Activated B cell treated with CpG ODN at 0.5 μM for 24 hours (primary cell): ENCODE data around the gene HDAC5. TPM values are rescaled to one million over a fixed set of nuclear protein-coding genes. Genes with fewer than 3 reads are reported as not detected.

Source experiments
- ATAC-seq: fragments of 200-7000 bp; cut with Tn5 transposase; one replicate; pipeline ENCODE4 v1.10.0; 2021; ENCODE audit warnings: low read depth, mild to moderate bottlenecking, moderate library complexity
- CTCF ChIA-PET: fragments of 350-600 bp; sonication (Branson Sonifier 250); formaldehyde crosslinking; loops from one replicate; lab custom pipeline; 2021; ENCODE audit warnings: antibody characterized with exemption; lab: Charles Lee
- POLR2A ChIA-PET: fragments of 350-600 bp; sonication (Branson Sonifier 250); formaldehyde crosslinking; loops from one replicate; lab custom pipeline; 2021; ENCODE audit warnings: antibody characterized with exemption; lab: Charles Lee
- DNase-seq: peaks from one replicate; pipeline ENCODE4 v3.0.0; 2022
- H3K27ac Mint-ChIP-seq: one replicate; pipeline ENCODE4 v1.8.0; 2020; ENCODE audit warnings: mixed read lengths
- H3K27me3 Mint-ChIP-seq: one replicate; pipeline ENCODE4 v1.8.0; 2021; ENCODE audit warnings: mixed read lengths
- H3K36me3 Mint-ChIP-seq: one replicate; pipeline ENCODE4 v1.8.0; 2021; ENCODE audit warnings: low read depth, mixed read lengths
- H3K4me1 Mint-ChIP-seq: one replicate; pipeline ENCODE4 v1.8.0; 2021; ENCODE audit warnings: mixed read lengths
- H3K4me3 Mint-ChIP-seq: one replicate; pipeline ENCODE4 v1.8.0; 2020; ENCODE audit warnings: mild to moderate bottlenecking, mixed read lengths
- H3K9me3 Mint-ChIP-seq: one replicate; pipeline ENCODE4 v1.8.0; 2020; ENCODE audit warnings: mixed read lengths
- intact Hi-C: fragments of 100-400 bp; cut with micrococcal nuclease; formaldehyde crosslinking; loops from one replicate; pipeline ENCODE4 v1.15.1; 2024
- total RNA-seq: library from RNA; stranded (reverse); gene quantifications from 2 replicates; pipeline ENCODE4 v1.2.3, GENCODE V29; 2022
- TF ChIP-seq, protein P1 (sequence below): fragments of 200-600 bp; IDR thresholded peaks from one replicate; pipeline ENCODE4 v1.8.0; 2022; ENCODE audit warnings: antibody characterized with exemption, mild to moderate bottlenecking

HDAC5 gene
- total RNA-seq, 1 donor from 2014 or later: 35.1 TPM

DNA sequence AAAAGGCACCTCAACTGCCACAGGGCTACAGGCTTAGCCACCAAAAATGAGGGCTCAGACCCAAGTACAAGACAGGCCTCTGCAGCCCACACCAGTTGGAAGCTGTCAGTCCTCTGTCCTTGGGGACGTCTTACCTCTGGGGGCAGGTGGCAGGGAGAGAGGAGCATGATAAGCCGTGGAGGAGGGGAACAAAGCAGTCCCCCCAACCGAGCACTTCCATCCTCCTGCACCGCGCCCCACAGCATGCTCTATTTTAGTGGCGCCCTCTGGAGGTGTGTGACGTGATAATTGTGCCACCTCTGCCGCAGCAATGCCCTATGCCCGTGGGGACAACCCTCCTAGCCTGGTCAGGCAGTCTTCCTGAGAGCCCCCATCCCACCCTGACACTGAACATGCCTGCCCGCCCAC lies 39.3 kb downstream of the HDAC5 start:
- CTCF ChIA-PET: interaction anchor here (1.3 kb wide), 1 partner anchor 14 kb away, joined by 3 read pairs; the partner anchor contains the start of gene G6PC3
- no peak for DNase-seq
- no peak overlapping the region for H3K4me3 Mint-ChIP-seq
- H3K27me3 Mint-ChIP-seq: no peaks in the 10 kb centered on the region
- POLR2A ChIA-PET: no interaction called here
- intact Hi-C loops: no loop called here
- peak; percentile 31 for ATAC-seq
- TF ChIP-seq, protein P1, sequence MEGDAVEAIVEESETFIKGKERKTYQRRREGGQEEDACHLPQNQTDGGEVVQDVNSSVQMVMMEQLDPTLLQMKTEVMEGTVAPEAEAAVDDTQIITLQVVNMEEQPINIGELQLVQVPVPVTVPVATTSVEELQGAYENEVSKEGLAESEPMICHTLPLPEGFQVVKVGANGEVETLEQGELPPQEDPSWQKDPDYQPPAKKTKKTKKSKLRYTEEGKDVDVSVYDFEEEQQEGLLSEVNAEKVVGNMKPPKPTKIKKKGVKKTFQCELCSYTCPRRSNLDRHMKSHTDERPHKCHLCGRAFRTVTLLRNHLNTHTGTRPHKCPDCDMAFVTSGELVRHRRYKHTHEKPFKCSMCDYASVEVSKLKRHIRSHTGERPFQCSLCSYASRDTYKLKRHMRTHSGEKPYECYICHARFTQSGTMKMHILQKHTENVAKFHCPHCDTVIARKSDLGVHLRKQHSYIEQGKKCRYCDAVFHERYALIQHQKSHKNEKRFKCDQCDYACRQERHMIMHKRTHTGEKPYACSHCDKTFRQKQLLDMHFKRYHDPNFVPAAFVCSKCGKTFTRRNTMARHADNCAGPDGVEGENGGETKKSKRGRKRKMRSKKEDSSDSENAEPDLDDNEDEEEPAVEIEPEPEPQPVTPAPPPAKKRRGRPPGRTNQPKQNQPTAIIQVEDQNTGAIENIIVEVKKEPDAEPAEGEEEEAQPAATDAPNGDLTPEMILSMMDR: no peak
- peaks cover 3% of the 10 kb centered on the region for H3K4me1 Mint-ChIP-seq
- H3K36me3 Mint-ChIP-seq: peaks cover 67% of the 10 kb centered on the region
- no peaks in the 10 kb centered on the region for H3K9me3 Mint-ChIP-seq
- no peak overlapping the region for H3K27ac Mint-ChIP-seq

DNA sequence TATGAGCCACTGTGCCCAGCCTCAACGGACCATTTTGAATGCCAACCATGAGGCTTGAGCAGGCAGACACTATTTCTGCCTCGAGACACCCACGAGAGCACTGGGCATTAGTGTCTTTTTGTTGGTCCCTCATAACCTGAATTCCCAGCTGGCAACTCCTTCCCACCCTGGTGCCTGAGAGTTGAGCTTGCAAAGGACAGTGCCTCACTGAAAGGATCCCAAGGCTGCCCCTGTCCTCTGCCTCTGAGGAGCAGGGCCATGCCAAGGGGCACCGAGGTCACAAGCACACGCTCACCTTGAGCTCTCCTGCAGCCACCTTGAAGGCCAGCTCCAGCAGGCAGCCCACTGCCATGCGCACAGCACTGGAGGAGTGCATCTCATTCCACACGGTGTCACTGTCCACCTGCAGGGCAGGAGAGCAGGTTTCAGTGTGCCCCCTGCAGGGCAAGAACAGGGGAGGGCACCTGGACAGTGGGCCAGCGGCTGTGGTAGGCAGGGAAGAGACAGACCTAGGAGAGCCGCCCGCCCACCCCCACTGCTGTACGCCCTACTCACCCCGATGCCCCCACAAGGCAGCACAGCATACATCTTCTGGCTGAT lies 40.1 kb downstream of the HDAC5 start:
- intact Hi-C loops: no loop called here
- Mint-ChIP-seq H3K36me3 (peaks cover 68% of the 10 kb centered on the region), H3K4me3 (no peak overlapping the region), H3K27ac (no peak overlapping the region), H3K4me1 (peaks cover 3% of the 10 kb centered on the region), H3K9me3 (no peaks in the 10 kb centered on the region), H3K27me3 (no peaks in the 10 kb centered on the region)
- ChIA-PET CTCF (interaction anchor here (1.3 kb wide), 1 partner anchor 13 kb away, joined by 3 read pairs; the partner anchor contains the start of gene G6PC3), POLR2A (no interaction called here)
- no peak for DNase-seq
- no peak for ATAC-seq
- TF ChIP-seq, protein P1: no peak

DNA sequence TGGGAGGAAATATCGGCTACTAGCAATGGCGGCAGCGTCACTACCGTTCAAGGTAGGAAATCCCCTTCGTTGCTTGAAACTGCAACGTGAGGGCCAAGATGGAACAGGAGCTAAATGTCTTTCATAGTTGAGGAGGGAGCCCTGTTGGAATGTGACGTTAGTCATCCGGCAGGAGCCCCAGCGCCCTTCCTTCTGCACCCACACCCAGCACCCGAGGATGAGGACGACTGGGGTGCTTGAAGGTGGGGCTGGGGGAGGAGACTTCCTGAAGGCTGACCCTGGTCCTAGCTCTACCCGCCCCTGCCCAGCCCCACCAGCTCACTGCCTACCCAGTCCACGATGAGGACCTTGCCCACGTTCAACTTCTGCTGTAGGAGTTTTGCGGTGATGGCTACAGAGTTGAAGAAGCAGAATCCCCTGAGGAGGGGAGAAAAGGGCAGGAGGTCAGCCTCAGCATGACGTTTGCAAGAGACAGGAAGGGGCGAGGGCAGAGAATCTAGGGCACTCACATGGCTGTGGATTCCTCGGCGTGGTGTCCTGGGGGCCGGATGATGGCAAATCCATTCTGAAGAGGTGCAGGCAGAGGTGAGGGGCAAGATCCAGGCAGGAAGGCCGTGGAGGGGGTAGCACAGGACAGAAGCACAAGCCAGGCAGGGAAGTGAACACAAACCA lies 41.0 kb downstream of the HDAC5 start:
- ChIA-PET CTCF (no interaction called here), POLR2A (no interaction called here)
- Mint-ChIP-seq H3K36me3 (peaks cover 68% of the 10 kb centered on the region), H3K4me3 (no peak overlapping the region), H3K9me3 (no peaks in the 10 kb centered on the region), H3K4me1 (peaks cover 3% of the 10 kb centered on the region), H3K27ac (no peak overlapping the region), H3K27me3 (no peaks in the 10 kb centered on the region)
- TF ChIP-seq, protein P1: no peak
- DNase-seq: no peak
- no peak for ATAC-seq
- intact Hi-C loops: no loop called here

DNA sequence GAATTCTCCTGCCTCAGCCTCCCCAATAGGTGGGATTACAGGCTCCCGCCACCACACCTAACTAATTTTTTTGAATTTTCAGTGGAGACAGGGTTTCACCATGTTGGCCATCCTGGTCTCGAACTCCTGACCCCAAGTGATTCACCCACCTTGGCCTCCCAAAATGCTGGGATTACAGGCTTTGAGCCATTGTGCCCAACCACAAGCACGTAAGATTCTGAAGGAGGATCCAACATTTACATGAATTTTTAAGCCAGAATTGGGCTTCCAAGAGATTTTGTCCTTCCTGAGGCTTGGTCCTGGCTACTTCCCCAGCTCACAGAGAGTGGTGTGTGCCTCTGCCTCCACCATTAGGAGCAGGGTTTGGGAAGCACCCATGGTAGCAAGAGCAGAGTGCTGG lies 41.8 kb downstream of the HDAC5 start:
- H3K9me3 Mint-ChIP-seq: no peaks in the 10 kb centered on the region
- H3K27ac Mint-ChIP-seq: no peak overlapping the region
- H3K4me3 Mint-ChIP-seq: no peak overlapping the region
- intact Hi-C loops: no loop called here
- TF ChIP-seq, protein P1: no peak
- H3K36me3 Mint-ChIP-seq: peaks cover 67% of the 10 kb centered on the region
- ChIA-PET POLR2A (no interaction called here), CTCF (no interaction called here)
- ATAC-seq: no peak
- DNase-seq: no peak
- H3K27me3 Mint-ChIP-seq: no peaks in the 10 kb centered on the region
- H3K4me1 Mint-ChIP-seq: peaks cover 3% of the 10 kb centered on the region
